ENCODE measurements around the gene DENND5A. TPM values are rescaled to one million over a fixed set of nuclear protein-coding genes. Genes with fewer than 3 reads are reported as not detected.
A peak's percentile ranks its signal among the peaks of the same experiment; 100 is the strongest.

The DENND5A gene
- total RNA-seq, 1 donor from 2014 or later: 47.6 TPM

- no peak for DNase-seq (ENCODE audit: low spot score)
- Mint-ChIP-seq H3K4me3 (no peak overlapping the region), H3K36me3 (ENCODE audit: low read depth) (peaks cover 33% of the 10 kb centered on the region), H3K4me1 (ENCODE audit: low read depth) (peaks cover 8% of the 10 kb centered on the region), H3K27me3 (ENCODE audit: insufficient read depth) (no peaks in the 10 kb centered on the region), H3K9me3 (no peaks in the 10 kb centered on the region), H3K27ac (no peak overlapping the region)
- intact Hi-C loops (cut with micrococcal nuclease): no loop called here
These were observed 114.2 kb downstream of the DENND5A start for GRCh38 chr11:9150926-9151325.

DNA sequence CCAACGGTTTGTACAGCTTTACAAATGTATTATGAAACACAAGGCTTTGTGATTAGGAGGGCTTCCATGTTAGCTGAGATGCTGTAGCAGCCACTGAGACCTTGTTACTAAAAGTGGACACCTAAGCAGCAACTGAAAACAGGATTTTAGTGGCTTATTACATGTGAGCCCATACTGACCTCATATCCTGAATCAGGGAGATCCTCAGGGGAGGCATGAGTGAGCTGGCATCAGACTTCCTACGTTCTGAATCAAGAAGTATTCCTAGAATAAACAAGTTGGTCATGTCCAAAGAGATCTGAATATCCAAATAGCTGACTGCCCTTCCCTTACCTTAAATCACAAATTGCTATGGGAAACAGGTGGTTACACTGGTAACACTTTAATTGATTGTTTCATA, 114.6 kb downstream of the DENND5A start:
- Mint-ChIP-seq H3K27me3 (ENCODE audit: insufficient read depth) (no peaks in the 10 kb centered on the region), H3K36me3 (ENCODE audit: low read depth) (peaks cover 33% of the 10 kb centered on the region), H3K27ac (no peak overlapping the region), H3K4me1 (ENCODE audit: low read depth) (peaks cover 8% of the 10 kb centered on the region), H3K9me3 (no peaks in the 10 kb centered on the region), H3K4me3 (no peak overlapping the region)
- DNase-seq (ENCODE audit: low spot score): no peak
- intact Hi-C loops (cut with micrococcal nuclease): no loop called here

GRCh38 chr11:9148727-9149126, 116.4 kb downstream of the DENND5A start:
- Mint-ChIP-seq H3K27ac (no peak overlapping the region), H3K4me1 (ENCODE audit: low read depth) (peaks cover 8% of the 10 kb centered on the region), H3K4me3 (no peak overlapping the region), H3K27me3 (ENCODE audit: insufficient read depth) (no peaks in the 10 kb centered on the region), H3K36me3 (ENCODE audit: low read depth) (peaks cover 33% of the 10 kb centered on the region), H3K9me3 (no peaks in the 10 kb centered on the region)
- no peak for DNase-seq (ENCODE audit: low spot score)
- intact Hi-C loops (cut with micrococcal nuclease): no loop called here

DNA sequence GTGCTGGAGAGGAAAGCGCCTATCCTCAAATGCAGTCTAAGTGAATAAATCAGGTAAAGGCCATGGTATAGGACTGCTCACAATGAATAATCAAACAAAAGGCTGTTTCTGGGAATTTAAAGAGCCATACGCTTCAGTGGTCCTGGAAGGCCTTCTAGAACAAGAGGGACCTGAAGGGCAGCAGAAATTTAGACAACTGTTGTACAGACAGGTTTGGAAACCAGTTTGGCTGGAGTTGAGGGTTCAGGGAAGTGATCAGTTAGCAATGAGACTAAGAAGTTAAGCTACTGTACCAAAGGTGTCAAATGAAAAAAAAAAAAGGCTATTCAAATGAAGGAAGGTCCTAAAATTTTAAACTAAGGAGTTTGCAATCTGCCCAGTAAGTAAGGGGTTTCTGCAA, 117.1 kb downstream of the DENND5A start:
- intact Hi-C loops (cut with micrococcal nuclease): no loop called here
- Mint-ChIP-seq H3K9me3 (no peaks in the 10 kb centered on the region), H3K27ac (no peak overlapping the region), H3K4me3 (no peak overlapping the region), H3K4me1 (ENCODE audit: low read depth) (peaks cover 8% of the 10 kb centered on the region), H3K36me3 (ENCODE audit: low read depth) (peaks cover 36% of the 10 kb centered on the region), H3K27me3 (ENCODE audit: insufficient read depth) (no peaks in the 10 kb centered on the region)
- DNase-seq (ENCODE audit: low spot score): no peak

DNA sequence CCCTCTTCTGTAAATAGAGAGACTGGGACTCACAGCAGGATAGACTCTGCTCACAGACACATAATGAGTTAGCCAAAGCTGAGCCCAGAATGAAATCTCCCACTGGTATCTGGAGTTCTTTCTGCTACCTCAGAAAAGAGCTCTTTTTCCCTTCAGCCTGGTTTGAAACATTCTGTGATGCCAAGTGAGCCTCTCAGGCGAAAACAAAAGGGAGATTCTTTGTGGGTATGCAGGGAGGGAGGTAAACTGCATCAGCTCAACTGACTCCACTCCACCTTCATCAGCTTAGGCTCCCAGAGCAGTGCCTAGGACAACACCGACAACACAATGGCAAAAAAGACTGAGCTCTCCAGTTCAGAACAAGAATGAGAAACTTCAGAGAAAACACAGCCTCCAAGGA, 118.7 kb downstream of the DENND5A start:
- DNase-seq (ENCODE audit: low spot score): no peak
- peaks cover 8% of the 10 kb centered on the region for H3K4me1 Mint-ChIP-seq (ENCODE audit: low read depth)
- intact Hi-C loops (cut with micrococcal nuclease): no loop called here
- peaks cover 41% of the 10 kb centered on the region for H3K36me3 Mint-ChIP-seq (ENCODE audit: low read depth)
- no peaks in the 10 kb centered on the region for H3K9me3 Mint-ChIP-seq
- no peak overlapping the region for H3K4me3 Mint-ChIP-seq
- no peak overlapping the region for H3K27ac Mint-ChIP-seq
- H3K27me3 Mint-ChIP-seq (ENCODE audit: insufficient read depth): no peaks in the 10 kb centered on the region

DNA sequence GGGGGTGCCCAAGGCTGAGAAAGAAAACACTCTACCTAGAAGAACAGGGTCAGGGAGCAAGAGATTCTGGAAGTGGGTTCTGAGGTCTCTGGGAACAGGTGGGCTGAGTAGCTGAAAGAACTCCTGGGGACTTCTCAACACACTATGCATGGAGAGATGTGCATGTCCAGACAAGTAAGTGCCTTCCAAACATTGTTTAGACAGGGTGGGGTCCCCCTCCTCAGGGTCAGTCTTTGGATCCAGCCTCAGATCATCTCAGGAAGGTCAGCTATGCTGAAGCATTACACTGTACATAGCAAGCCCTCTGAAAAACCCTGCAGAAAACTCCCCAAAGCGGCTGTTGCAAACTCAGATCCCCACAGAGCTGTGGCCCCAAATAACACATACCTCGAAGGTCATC, 119.9 kb downstream of the DENND5A start:
- Mint-ChIP-seq H3K36me3 (ENCODE audit: low read depth) (peaks cover 41% of the 10 kb centered on the region), H3K27ac (no peak overlapping the region)
- intact Hi-C loops (cut with micrococcal nuclease): no loop called here

DNA sequence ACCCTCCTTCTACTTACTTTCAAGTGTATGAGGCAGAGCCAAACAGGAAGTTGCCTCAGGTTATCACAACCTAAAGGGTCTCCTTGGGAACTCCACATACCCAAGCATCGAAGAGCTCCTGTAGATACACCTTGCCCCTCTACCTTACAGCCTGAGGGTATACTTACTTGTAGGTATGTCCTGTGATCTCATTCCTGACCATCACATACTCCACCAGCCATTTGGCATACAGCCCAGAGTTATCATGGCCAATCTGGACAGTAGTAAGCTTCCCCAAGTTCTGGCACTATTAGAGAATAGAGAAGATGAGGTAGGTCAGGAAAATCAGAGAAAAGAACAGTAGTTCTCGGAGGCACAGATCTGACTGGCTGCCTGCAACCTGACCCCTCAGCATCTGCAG, 120.3 kb downstream of the DENND5A start:
- H3K36me3 Mint-ChIP-seq (ENCODE audit: low read depth): peaks cover 44% of the 10 kb centered on the region
- H3K4me3 Mint-ChIP-seq: no peak overlapping the region
- H3K4me1 Mint-ChIP-seq (ENCODE audit: low read depth): peaks cover 9% of the 10 kb centered on the region
- H3K27me3 Mint-ChIP-seq (ENCODE audit: insufficient read depth): no peaks in the 10 kb centered on the region
- intact Hi-C loops (cut with micrococcal nuclease): no loop called here
- DNase-seq (ENCODE audit: low spot score): no peak
- no peak overlapping the region for H3K27ac Mint-ChIP-seq
- H3K9me3 Mint-ChIP-seq: no peaks in the 10 kb centered on the region

More for the DNA sequence above, 119.9 kb downstream of the DENND5A start:
- no peaks in the 10 kb centered on the region for H3K9me3 Mint-ChIP-seq
- DNase-seq (ENCODE audit: low spot score): no peak
- no peaks in the 10 kb centered on the region for H3K27me3 Mint-ChIP-seq (ENCODE audit: insufficient read depth)
- no peak overlapping the region for H3K4me3 Mint-ChIP-seq
- peaks cover 8% of the 10 kb centered on the region for H3K4me1 Mint-ChIP-seq (ENCODE audit: low read depth)

GRCh38 chr11:9143721-9144120, 121.4 kb downstream of the DENND5A start:
- intact Hi-C loops (cut with micrococcal nuclease): no loop called here
- DNase-seq (ENCODE audit: low spot score): no peak
- Mint-ChIP-seq H3K27ac (no peak overlapping the region), H3K27me3 (ENCODE audit: insufficient read depth) (no peaks in the 10 kb centered on the region), H3K4me1 (ENCODE audit: low read depth) (peaks cover 14% of the 10 kb centered on the region), H3K36me3 (ENCODE audit: low read depth) (peaks cover 41% of the 10 kb centered on the region), H3K4me3 (no peak overlapping the region), H3K9me3 (no peaks in the 10 kb centered on the region)

GRCh38 chr11:9142732-9143131, 122.4 kb downstream of the DENND5A start:
- no peak for DNase-seq (ENCODE audit: low spot score)
- no peak overlapping the region for H3K4me3 Mint-ChIP-seq
- H3K4me1 Mint-ChIP-seq (ENCODE audit: low read depth): peaks cover 17% of the 10 kb centered on the region
- no peak overlapping the region for H3K27ac Mint-ChIP-seq
- no peaks in the 10 kb centered on the region for H3K27me3 Mint-ChIP-seq (ENCODE audit: insufficient read depth)
- peaks cover 37% of the 10 kb centered on the region for H3K36me3 Mint-ChIP-seq (ENCODE audit: low read depth)
- no peaks in the 10 kb centered on the region for H3K9me3 Mint-ChIP-seq
- intact Hi-C loops (cut with micrococcal nuclease): no loop called here

DNA sequence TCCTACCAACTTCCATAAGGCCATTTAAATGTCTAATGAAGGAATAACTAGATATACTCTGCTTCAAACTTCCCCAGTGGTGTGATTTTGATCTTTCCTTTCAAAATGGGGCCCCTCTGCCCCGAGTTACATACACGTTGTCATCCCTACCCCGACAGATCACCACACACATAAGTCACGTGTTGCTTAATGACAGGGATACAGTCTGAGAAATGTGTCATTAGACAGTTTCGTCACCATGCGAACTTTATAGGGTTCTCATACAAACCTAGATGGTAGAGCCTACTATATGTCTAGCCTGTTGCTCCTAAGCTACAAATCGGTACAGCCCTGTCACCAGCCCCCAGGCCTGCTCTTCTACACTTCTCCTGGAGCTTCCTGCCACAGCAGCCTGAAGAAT, 124.0 kb downstream of the DENND5A start:
- Mint-ChIP-seq H3K36me3 (ENCODE audit: low read depth) (peaks cover 29% of the 10 kb centered on the region), H3K27ac (peak overlapping the region; percentile 49), H3K27me3 (ENCODE audit: insufficient read depth) (no peaks in the 10 kb centered on the region)

DNA sequence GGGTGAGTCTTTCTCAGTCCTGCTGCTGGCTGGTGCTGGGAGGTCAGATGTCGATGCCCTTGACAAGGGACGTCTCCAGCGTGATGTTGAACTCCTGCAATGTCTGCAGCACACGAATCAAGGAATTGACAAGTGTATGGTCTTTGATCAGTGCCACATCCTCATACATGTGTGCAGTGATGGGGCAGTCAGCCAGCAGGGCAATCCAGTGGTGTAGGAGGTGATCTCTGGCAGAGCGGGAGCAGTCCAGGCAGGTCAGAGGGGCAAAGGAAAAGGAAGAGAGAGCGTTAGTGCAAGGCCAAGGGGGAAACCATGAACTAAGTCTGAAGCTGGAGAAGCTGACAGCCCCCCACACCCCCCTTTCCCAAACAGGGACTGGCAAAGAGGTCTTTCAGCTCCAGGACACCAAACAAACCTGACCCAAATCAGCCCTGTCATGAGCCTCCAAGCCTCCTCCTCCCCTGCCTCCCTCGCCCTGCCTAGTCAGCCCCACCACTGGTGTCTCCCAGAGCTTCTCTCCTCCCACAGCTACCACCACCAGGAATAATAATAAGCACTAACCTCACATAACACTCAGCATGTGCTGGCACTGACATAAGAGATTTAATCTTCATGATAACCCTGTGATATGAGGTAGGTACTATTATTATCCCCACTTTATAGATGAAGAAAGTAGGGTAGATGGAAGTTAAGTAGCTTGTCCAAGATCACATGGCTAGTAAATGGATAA, 125.4 kb downstream of the DENND5A start:
- no peak for DNase-seq (ENCODE audit: low spot score)
- intact Hi-C loops (cut with micrococcal nuclease): loop anchor here (5.0 kb wide), 2 partner anchors 137 to 457 kb away; partner anchors contain the start of genes NRIP3, RPL27A and TRIM66
- Mint-ChIP-seq H3K4me1 (ENCODE audit: low read depth) (peaks cover 29% of the 10 kb centered on the region), H3K9me3 (no peaks in the 10 kb centered on the region), H3K27me3 (ENCODE audit: insufficient read depth) (no peaks in the 10 kb centered on the region), H3K27ac (peak overlapping the region; percentile 24), H3K36me3 (ENCODE audit: low read depth) (peaks cover 31% of the 10 kb centered on the region), H3K4me3 (no peak overlapping the region)

More for the DNA sequence above, 124.0 kb downstream of the DENND5A start:
- Mint-ChIP-seq H3K9me3 (no peaks in the 10 kb centered on the region), H3K4me3 (no peak overlapping the region), H3K4me1 (ENCODE audit: low read depth) (peaks cover 29% of the 10 kb centered on the region)
- no peak for DNase-seq (ENCODE audit: low spot score)
- intact Hi-C loops (cut with micrococcal nuclease): no loop called here

DNA sequence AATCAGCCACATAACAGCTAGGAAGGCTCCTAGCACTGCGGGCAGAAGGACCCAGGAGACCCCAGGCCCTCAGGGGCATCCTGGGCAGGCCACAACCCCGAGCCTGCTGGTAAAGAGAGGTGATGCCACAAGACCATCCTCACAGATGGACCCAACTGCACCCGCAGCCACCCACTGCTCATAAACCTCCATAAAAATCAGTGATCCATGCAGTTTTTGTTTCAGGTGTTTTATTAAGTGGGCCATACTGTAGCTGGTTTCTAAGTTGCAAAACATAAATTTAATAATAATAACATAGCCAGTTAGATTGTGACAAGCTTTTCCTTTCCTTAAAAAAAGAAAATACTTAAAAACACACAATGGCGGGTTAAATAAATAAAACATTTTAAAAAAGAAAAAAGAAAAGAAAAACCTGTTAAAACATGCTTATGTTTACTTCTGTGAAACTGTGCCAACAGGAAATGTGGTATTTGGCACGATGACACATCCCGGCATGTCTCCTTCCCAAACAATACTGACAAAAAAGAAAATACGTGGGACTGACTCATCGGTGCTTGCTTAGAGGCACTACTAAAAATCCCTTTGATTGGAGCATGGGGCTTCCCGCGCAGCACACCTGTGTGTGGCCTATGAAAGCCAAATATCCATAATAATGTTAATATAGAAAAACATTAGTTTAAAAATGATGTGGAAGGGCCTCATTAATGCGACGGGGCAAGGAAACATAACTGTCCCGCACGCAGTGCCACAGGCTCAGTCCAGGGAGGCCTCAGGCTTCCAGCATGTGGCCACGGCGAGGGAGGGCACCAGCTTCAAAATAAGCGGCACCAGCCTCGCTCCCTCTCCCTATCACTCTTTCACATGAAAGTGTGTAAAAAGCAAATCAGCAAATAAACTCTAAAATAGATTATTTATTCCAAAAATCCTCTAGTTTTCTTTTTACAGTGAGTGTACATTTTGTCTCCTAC, 126.3 kb downstream of the DENND5A start:
- Mint-ChIP-seq H3K27ac (peak overlapping the region; percentile 24), H3K4me3 (no peak overlapping the region), H3K27me3 (ENCODE audit: insufficient read depth) (no peaks in the 10 kb centered on the region)

DNA sequence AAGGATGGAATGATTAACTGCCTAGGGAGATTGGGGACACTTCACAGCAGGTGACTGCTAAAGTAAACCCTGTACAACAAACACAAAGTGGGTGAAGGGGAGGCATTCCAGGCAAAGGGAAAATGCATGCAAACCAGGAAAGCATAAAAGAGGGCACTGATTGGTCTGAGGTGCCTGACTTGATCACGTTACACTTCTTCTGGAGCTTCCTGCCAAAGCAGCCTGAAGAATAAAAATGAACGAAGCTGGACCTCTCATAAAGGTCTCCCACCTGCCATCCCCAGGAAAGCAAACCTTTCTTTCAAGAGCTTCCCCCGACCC, 127.1 kb downstream of the DENND5A start:
- DNase-seq (ENCODE audit: low spot score): no peak
- Mint-ChIP-seq H3K4me1 (ENCODE audit: low read depth) (peaks cover 29% of the 10 kb centered on the region), H3K27me3 (ENCODE audit: insufficient read depth) (no peaks in the 10 kb centered on the region), H3K4me3 (no peak overlapping the region), H3K36me3 (ENCODE audit: low read depth) (peaks cover 28% of the 10 kb centered on the region), H3K9me3 (no peaks in the 10 kb centered on the region), H3K27ac (peak overlapping the region; percentile 72)
- intact Hi-C loops (cut with micrococcal nuclease): loop anchor here (5.0 kb wide), 2 partner anchors 136 to 456 kb away; partner anchors contain the start of genes NRIP3, RPL27A and TRIM66

More for the DNA sequence above, 126.3 kb downstream of the DENND5A start:
- Mint-ChIP-seq H3K9me3 (no peaks in the 10 kb centered on the region), H3K36me3 (ENCODE audit: low read depth) (peaks cover 31% of the 10 kb centered on the region), H3K4me1 (ENCODE audit: low read depth) (peaks cover 29% of the 10 kb centered on the region)
- intact Hi-C loops (cut with micrococcal nuclease): loop anchor here (5.0 kb wide), 2 partner anchors 137 to 457 kb away; partner anchors contain the start of genes NRIP3, RPL27A and TRIM66
- no peak for DNase-seq (ENCODE audit: low spot score)

All from activated T-helper 1 cell treated with anti-CD3 and anti-CD28 coated beads, Interleukin-12 subunit alpha, Interleukin-12 subunit beta, Interleukin-2, Interleukin-4 antibody, amounts not matched to agents 30 ng/mL and 10 ng/mL and 1 ng/mL, durations not matched to agents 14 hours and 24 hours and 36 hours (primary cell).